Cardiac muscle cell (in vitro differentiated cells and primary cell): ENCODE data around the gene OVOL2. TPM values are rescaled to one million over a fixed set of nuclear protein-coding genes. Genes with fewer than 3 reads are reported as not detected.

ENCODE experiments used
- DNase-seq, 2 donors: peaks; one replicate each; pipeline versions ENCODE4 v3.0.0 to v3.0.0-alpha.2; 2010 to 2017; ENCODE audit warnings: low read depth in 1 of 2, low spot score in 1 of 2
- H3K27ac ChIP-seq: fragments of 200-600 bp; sonication (generic); 2 replicates; pipeline ENCODE4 v1.5.1; 2016
- H3K27me3 ChIP-seq: fragments of 200-600 bp; sonication (generic); 2 replicates; pipeline ENCODE4 v1.6.0; 2016; ENCODE audit warnings: control low read depth
- H3K36me3 ChIP-seq: fragments of 200-600 bp; sonication (generic); 2 replicates; pipeline ENCODE4 v1.5.1; 2016; ENCODE audit warnings: control low read depth
- H3K4me1 ChIP-seq: fragments of 200-600 bp; sonication (generic); 2 replicates; pipeline ENCODE4 v1.8.1; 2017; ENCODE audit warnings: low read depth, mild to moderate bottlenecking, mixed run types
- H3K4me3 ChIP-seq: fragments of 200-600 bp; sonication (generic); 2 replicates; pipeline ENCODE4 v1.5.1; 2016; ENCODE audit warnings: mild to moderate bottlenecking
- H3K9me3 ChIP-seq: fragments of 200-600 bp; sonication (generic); 2 replicates; pipeline ENCODE4 v1.5.1; 2017; ENCODE audit warnings: low read depth, mild to moderate bottlenecking, control low read depth
- CTCF ChIP-seq: IDR thresholded peaks from 2 replicates; pipeline ENCODE4 v1.5.1; 2012; ENCODE audit warnings: low read depth, mild to moderate bottlenecking, low read length
- polyA plus RNA-seq: library from polyadenylated mRNA; unstranded; fragments of >200 nt; fragmentation: Nextera tagmentation; extraction: Ambion mirVana; gene quantifications from 2 replicates; pipeline ENCODE4 v1.2.1, GENCODE V29; 2016
- total RNA-seq: library from RNA; depleted of rRNA; stranded (reverse); fragments of >200 nt; gene quantifications from 2 replicates; pipeline ENCODE4 v1.2.3, GENCODE V29; 2016

OVOL2 gene
- total and polyA plus RNA-seq, 2 experiments from 2014 or later: 0.24 TPM; not detected in 1

DNA sequence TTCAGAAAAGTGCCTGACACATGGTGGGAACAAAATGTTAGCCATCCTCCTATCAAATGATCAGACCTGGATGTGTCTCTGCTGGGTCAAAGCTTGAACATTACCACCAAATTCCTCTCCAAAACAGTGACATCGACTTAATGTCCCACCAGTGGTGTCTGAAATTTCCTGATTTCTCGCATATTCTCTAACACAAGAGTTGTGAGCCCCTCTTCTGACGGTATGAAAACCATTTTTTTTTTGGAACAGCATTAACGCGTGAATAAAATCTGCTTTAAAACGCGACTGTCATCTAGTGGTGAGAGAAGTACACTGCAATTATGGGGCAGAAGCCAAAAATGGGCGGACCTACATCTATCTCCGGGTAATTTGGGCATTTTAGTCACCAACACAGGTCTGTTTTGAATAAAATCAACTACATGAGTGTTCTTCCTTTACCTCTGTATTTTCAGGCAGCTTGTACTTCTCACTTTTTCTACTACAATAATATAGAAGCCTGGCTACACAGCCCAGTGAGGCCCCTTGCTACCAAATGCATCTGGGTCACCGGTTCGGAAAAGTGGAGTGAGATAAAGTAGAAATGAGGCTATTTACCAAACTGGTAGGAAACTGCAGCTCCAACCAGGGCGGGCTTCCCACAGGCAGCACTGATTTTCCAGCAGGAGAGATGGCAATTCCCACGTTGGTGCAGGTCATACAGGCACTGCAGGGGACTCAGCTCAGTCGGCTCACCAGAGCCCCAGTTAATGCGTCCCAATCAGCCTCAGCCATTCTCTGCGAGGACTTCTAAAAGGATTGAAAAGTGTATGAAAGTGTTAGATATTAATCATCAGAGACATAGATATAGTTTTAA is 61.5 kb downstream of the OVOL2 start:
- Histone ChIP-seq H3K27ac (no peak overlapping the region), H3K4me1 (no peaks in the 10 kb centered on the region), H3K36me3 (no peaks in the 10 kb centered on the region), H3K27me3 (no peaks in the 10 kb centered on the region), H3K9me3 (no peaks in the 10 kb centered on the region), H3K4me3 (no peak overlapping the region)
- TF ChIP-seq CTCF: peak; percentile 98
- peak; percentile 61 to 79 for DNase-seq

DNA sequence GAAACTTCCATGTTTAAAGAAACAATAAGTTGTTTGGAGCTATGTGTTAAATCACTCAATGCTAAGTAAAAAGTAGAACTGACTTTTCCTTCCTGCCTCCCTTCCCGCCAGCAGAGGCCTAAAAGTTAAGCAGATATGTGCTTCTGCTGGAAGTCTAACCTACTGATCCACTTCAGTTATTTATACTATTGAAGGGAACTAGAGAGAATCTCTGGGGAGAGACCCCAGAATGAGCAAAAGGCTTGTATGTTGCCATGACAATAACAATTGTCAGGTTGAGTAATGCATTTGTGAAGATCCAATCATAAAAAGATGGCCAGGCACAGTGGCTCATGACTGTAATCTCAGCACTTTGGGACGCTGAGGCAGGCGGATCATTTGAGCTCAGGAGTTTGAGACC is 64.2 kb downstream of the OVOL2 start:
- TF ChIP-seq CTCF: no peak
- peaks cover 5% of the 10 kb centered on the region for H3K36me3 ChIP-seq
- DNase-seq: no peak
- no peak overlapping the region for H3K27ac ChIP-seq
- no peaks in the 10 kb centered on the region for H3K9me3 ChIP-seq
- H3K27me3 ChIP-seq: no peaks in the 10 kb centered on the region
- no peaks in the 10 kb centered on the region for H3K4me1 ChIP-seq
- H3K4me3 ChIP-seq: no peak overlapping the region

DNA sequence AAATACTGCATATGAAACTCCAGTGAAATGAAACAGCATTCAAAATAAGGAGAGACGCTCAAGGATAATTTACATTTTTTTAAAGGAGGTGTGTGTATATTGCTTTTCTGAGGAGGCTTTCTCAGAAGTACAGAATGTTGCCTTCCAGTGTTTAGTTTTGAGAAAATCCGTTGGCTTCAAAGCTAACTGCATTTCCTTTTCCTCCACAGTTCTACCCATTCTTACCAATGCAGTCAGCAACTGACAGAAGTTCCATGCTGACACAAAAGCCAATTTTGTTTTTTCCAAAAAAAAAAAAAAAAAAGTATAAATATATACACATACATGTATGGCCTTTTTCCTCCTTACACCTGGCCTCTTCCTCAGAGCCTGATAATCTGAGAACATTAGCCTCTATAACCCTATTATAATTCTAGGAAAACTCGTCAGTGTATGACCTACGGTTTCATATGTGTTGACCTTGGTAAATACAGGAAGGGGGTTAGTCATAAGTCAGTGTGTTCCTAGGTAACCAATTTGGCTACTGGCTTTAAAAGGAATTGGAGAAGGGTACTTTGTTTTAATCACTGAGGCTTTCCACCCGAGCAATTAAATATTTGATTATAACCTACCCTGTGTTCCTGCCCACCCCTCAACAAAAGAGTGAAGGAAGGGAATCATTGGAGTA is 64.7 kb downstream of the OVOL2 start:
- Histone ChIP-seq H3K4me1 (no peaks in the 10 kb centered on the region), H3K36me3 (peaks cover 9% of the 10 kb centered on the region), H3K27ac (no peak overlapping the region), H3K4me3 (no peak overlapping the region), H3K9me3 (no peaks in the 10 kb centered on the region), H3K27me3 (no peaks in the 10 kb centered on the region)
- peak in 1 of 2 donors; percentile 16 for DNase-seq
- no peak for TF ChIP-seq CTCF

GRCh38 chr20:17992224-17992637 is 65.5 kb downstream of the OVOL2 start:
- no peak overlapping the region for H3K27ac ChIP-seq
- no peaks in the 10 kb centered on the region for H3K27me3 ChIP-seq
- H3K36me3 ChIP-seq: peaks cover 9% of the 10 kb centered on the region
- no peaks in the 10 kb centered on the region for H3K4me1 ChIP-seq
- no peak overlapping the region for H3K4me3 ChIP-seq
- DNase-seq: peak in 1 of 2 donors; percentile 3
- no peak for TF ChIP-seq CTCF
- H3K9me3 ChIP-seq: no peaks in the 10 kb centered on the region

GRCh38 chr20:17990278-17990972 is 67.3 kb downstream of the OVOL2 start:
- DNase-seq: peak in 1 of 2 donors; percentile 31
- Histone ChIP-seq H3K36me3 (peaks cover 9% of the 10 kb centered on the region), H3K27me3 (no peaks in the 10 kb centered on the region), H3K4me1 (no peaks in the 10 kb centered on the region), H3K9me3 (no peaks in the 10 kb centered on the region), H3K4me3 (no peak overlapping the region), H3K27ac (no peak overlapping the region)
- no peak for TF ChIP-seq CTCF
